GM18499 (cell line): ENCODE data around the gene TRIM59.

Source experiments
- ATAC-seq: cut with Tn5 transposase; IDR thresholded peaks from one replicate; pipeline ENCODE4 v1.9.1; 2021; ENCODE audit warnings: moderate number of reproducible peaks; ENCODE audit not compliant: insufficient read depth, unreplicated experiment

TRIM59 gene

DNA sequence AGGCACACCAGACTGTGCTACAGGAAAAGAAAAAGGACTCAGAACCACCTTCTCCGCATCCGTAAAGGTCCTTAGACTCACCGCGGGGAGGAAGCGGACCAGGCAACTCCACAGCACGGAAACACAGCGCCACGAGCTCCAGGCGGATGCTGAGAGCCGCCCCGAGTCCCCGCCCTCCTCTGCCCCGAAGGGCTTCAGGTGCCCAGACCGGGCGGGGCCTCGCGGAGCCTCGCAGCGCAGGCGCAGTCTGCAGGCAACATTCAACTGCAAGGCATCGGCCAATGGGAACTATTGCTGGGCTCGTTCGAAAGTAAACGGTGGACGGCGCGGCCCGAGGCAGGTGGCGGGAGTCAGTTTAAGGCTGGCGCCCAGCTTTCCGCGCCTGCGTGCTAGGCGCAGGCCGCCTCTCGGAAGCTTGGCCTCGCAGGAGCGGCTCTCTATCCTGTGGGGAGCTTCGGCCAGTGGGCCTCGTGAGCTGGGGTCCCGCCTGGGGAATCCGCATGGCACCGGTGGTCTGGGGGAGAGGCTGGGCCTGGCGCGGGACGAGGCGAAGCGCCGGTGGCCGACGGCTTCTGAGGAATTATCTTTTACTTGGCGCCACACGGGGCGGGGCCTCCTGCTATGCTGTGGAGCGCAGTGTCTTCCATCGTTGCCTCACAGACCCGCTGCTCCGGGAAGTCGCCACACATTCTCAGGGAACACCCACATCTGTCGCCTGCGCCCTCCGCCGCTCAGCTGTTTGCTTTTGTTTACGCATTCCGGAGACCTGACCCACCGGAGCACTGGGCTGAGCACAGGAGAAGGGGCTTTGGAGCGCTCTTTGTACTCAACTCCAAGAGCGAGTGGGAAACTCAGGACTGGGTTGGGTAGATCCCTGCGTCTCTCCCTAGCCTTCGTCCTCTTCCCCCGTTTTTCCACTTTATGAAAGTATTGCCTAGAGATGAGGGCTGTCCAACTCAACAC is at the start of gene TRIM59:
Gene TRIM59, minus strand, starts transcription at position 151 of the 963 bp plus-strand sequence. CDS start 10,603 bp downstream, outside the sequence.
- ATAC-seq, result peak; percentile 92

GRCh38 chr3:160498202-160498601 is 48.6 kb upstream of the TRIM59 start:
- ATAC-seq, result no peak

DNA sequence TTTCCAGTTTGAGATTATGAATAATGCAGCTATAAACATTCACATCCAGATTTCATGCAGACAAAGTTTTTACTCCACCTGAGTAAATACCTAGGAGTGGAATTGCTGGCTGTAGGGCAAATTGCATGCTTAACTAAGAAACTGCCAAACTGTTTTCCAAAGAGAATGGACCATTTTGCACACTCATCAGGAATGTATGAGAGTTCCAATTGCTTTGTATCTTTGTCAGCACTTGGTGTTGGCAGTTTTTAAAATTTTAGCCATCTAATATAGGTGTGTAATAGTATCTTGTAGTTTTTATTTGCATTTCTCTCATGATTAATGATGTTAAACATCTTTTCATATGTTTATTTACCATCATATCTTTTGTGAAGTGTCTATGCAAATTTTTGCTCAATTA is 40.6 kb upstream of the TRIM59 start:
- no peak for ATAC-seq

- ATAC-seq, result no peak
These were observed 36.9 kb upstream of the TRIM59 start for GRCh38 chr3:160486459-160486869.

DNA sequence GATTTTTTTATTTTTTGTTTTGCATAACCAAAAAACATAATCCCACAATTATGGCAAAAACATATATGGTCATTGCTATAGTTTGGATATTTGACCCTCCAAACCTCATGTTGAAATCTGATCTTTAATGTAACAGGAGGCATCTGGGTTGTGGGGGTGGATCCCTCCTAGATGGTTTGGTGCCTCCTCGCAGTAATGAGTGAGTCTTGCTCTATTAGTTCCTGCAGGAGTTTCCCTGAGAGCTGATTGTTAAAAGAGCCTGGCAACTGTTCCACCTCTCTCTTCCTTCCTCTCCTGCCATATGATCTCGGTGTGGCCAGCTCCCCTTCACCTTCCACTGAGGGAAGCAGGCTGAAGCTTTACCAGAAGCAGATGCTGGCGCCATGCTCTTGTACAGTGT is 33.2 kb upstream of the TRIM59 start:
- ATAC-seq, result no peak

DNA sequence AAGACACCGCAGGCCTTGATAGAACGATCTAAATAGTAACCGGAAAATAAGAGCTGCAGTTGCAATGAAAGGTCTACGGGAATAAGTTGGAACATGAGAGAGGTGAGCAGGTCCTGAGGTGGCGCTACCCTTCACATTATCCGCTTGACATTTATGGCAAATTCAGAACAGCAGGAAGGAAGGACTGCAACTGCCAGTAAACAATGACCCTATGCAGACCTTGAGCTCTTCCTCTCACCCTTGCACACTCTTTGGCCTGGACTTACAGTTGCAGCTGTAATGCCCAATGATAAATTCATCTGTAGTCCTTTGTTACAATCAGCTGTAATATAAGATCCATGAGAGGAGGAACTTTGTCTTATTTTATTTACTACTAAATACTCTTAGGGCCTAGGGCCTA is 32.3 kb upstream of the TRIM59 start:
- ATAC-seq, result no peak

DNA sequence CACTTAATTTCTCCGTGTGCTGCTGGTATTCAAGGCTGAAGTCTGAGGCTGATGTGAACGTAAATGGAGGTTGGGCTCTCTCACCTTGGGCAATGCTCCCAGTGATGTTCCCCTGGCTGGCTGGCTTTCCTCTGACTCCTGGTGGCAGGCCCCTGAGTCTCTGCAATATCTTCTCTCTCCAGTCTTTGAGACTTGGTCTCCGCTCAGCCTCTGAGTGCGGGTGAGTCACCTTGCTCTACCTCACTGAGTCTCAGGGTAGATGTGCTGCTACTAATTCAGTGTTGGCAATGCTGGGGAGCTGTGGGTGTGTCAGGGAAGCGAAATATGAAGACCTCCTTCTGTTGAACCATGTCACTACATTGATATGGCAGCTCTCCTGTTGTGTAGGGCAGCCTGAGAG is 31.3 kb upstream of the TRIM59 start:
- no peak for ATAC-seq

DNA sequence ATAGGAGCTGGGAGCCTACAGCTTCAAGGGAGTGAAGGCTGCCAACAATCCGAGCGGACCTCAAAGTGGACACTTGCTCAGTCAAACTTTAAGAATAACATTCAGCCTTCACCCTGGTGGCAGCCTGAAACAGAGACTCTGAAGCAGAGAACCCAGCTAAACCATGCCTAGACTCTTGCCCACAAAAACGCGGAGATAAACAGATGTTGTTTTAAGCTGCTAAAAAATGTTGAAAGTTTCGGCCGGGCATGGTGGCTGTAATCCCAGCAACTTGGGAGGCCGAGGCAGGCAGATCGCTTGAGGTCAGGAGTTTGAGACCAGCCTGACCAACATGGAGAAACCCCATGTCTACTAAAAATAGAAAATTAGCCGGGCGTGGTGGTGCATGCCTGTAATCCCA is 29.8 kb upstream of the TRIM59 start:
- no peak for ATAC-seq

DNA sequence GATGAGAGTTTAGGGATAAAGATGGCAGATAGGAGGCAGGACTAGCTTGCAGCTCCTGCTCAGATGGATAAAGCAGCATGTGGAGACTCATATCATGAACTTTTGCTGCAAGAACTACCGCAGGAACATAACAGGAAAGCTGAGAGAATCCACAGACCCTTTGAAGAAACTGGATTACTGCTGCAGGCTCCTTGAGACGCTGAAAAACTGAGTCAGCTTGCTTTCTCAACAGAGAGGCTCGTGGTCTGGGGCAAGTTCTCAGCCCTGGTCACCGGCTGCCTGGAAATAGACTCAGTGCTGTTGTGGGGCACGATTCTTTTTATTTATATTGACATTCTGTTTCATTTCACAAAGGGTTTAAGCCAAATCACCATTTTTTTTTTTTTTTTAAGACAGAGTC is 28.8 kb upstream of the TRIM59 start:
- ATAC-seq, result no peak

DNA sequence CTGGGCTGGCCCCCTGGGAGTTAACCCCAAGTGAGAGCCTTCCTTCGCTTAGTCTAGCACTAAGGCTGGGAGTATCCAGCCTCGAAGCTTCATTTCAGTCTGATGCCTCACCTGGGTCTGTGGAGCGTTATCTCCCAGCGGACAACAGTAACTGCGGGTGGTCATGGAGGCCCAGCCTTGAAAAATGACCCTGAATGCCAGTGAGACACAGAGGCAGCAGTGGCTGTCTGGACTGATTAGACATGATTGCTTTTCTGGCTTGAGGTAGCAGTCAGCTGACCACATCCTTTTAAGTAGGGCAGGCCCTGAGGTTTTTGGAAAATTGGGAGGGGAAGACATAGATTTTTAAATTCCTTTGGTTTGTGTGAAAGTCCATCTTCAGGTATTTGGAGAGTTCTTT is 28.2 kb upstream of the TRIM59 start:
- no peak for ATAC-seq

DNA sequence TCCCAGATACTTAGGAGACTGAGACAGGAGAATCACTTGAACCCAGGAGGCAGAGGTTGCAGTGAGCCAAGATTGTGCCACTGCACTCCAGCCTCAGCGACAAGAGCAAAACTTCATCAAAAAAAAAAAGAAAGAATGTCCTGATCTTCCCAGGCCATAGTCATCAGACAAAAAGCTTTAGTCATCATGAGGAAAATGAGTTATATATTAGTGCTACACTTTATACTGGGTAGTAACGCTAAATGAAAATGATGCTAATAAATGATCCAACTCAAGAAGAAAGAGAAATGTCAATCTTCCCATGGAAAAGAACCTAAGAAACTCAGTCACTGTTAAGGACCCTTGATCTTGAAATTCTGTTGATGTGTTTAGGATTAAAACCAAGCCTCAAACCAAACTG is 26.3 kb upstream of the TRIM59 start:
- ATAC-seq, result no peak

DNA sequence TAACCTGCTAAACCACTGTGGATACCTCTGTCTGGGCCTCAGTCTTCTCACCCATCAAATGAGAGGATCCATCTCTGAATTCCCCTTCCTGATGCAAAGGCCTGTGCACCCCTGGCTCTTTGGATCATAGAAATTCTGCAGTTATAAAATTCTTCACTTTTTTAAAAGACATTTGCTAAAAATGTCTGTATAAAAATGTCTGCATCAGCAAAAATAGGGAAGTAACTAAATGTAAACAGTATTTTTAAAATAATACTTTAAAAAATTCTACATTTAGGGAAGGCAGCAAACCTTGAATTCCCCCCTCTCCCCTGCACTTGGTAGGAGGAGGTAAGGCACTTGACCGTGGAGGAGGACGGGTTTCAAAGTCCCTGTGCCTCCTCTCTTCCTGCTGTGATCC is 25.6 kb upstream of the TRIM59 start:
- no peak for ATAC-seq

DNA sequence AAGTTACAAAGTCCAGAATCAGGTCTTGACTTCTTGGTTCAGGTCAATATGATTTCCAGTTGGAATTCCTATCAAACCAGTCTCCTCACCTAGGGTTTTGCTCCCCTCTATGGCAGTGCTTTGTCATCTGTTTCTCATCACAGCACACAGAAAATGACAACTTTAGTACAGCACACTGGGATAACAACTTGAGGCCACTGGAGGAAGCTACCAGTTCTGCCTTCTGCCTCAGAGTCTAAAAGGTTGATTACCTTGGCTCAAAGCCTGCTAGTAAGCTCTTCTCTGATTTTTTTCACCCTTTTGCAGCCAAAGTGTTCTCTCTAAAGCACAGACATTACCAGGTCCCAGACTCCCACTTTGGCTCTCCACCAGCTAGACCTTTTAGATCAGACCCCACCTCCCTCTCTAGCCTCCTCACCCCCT is 24.8 kb upstream of the TRIM59 start:
- ATAC-seq, result no peak

GRCh38 chr3:160473978-160474377 is 24.4 kb upstream of the TRIM59 start:
- ATAC-seq, result no peak

DNA sequence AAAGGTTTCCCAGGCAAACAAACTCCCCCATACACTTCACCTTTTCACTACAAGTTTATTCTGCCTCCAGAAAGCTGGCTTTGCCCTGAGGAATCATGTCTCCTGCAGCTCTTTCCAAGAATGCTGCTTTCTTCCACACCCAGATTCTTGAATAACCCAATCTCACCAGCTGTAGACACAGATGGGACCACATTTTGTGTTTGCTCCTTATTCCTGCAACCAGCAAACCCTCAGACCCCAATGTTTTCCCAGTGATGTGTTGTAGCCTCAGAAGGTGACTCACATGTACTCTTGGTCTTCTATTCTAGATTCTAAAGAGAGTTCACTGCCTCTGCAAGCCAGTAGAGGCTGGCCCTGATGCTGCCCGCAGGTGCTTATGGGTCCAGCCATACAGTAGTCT is 23.6 kb upstream of the TRIM59 start:
- ATAC-seq, result no peak

GRCh38 chr3:160472344-160472743 is 22.8 kb upstream of the TRIM59 start:
- no peak for ATAC-seq

- no peak for ATAC-seq
These were observed 22.3 kb upstream of the TRIM59 start for GRCh38 chr3:160471892-160472291.

DNA sequence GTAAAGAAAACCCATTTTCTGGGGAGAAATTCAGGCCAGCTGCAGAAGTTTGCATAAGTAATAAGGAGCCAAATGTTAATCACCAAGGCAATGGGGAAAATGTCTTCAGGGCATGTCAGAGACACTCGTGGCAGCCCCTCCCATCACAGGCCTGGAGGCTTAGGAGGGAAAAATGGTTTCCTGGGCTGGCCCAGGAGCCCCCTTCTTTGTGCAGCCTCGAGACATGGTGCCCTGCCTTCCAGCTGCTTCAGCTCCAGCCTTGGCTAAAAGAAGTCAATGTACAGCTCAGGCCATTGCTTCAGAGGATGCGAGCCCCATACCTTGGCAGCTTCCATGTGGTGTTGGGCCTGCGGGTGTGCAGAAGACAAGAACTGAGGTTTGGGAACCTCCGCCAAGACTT is 20.6 kb upstream of the TRIM59 start:
- ATAC-seq, result no peak

DNA sequence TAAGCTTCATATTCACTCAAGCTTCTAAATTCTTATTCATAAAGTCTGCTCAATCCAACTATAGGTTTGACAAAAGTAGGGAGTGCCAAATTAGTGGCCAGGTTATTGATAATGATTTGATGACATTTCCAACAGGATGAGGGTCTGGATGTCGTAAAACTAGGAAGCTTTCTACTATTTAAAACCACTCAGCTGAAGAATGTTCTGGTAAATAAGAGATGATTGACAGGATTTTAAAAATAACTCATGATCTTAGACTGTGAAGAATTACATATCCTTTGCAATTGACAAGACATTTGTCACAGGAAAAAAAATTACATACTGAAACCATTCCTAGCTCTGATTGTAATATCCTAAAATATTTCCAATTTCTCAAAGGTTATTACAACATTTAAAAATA is 15.4 kb upstream of the TRIM59 start:
- ATAC-seq, result no peak

- ATAC-seq, result no peak
These were observed 14.7 kb upstream of the TRIM59 start for GRCh38 chr3:160464321-160464720.

DNA sequence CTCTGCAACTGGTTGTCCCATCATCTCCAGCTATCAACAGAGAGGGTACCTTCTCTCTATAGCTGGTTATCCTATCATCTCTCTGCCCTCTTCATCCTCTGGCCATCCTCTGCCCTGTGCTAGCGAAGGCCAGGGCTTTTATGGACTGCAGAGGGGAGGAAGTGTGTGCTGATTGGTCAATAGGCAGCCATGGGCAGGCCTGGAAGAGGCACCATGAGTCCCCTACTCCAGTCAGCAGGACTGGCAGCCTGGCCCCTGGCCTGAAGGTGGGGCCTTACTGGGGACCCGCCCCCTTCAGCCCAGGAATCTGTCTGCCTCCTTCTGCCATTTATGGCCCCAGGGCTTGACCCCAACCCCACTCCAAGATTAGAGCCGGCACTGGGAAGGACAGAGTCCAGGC is 10.4 kb upstream of the TRIM59 start:
- no peak for ATAC-seq

DNA sequence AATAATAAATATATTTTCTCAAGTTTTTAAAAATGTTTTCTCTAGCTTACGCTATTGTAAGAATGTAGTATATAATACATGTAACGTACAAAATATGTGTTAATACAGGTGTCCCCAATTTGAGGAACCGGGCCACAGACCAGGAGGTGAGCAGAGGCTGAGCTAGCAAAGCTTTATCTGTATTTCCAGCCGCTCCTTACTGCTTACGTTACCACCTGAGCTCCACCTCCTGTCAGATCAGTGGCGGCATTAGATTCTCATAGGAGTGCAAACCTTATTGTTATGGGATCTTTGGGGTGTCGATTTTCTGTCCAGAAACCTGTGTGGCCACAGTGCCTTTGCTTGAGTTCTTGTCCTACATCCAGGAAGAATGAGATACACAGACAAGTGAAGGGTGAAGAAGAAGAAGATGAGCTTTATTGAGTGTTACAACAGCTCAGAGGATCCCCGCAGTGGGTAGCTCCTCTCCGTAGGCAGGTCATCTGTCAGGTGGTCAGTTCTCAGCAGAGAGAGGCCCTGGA is 9.9 kb upstream of the TRIM59 start:
- no peak for ATAC-seq
